ENCODE results near the gene LSG1.

DNA sequence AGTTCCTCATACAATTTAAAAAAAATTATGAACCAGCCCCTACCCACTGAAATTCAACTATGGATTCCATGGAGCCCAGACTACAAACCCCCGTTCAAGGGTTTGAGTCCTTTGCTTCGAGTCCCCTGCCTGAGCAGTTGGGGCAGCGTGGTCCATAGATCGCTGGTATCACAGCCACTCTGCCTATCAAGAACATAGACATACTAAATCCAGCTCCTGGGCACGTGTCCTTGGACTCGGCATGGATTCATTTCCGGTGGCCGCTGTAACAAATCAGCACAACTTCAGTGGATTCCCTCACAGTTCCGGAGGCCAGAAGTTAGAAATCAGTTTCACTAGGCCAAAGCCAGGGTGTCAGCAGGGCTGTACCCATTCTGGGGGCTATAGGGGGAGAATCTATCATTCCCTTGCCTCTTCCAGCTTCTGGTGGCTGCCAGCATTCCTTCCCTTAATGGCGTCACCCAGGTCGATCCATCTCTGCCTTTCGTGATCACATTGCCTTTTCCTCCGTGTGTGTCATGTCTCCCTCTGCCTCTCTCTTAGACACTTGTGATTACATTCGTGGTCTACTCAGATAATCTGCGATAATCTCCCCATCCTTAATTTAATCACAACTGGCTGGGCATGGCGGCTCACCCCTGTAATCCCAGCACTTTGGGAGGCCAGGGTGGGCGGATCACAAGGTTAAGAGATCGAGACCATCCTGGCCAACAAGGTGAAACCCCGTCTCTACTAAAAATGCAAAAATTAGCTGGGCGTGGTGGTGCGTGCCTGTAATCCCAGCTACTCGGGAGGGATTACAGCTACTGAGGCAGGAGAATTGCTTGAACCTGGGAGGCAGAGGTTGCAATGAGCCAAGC, 34.2 kb downstream of the LSG1 start:
- no peak for TF ChIP-seq ARNTL (CRISPR knock-in tag; IDR thresholded peaks at IDR 0.05; ENCODE audit: borderline replicate concordance, low read depth)
- no peak for TF ChIP-seq ZNF8 (CRISPR knock-in tag; IDR thresholded peaks at IDR 0.05)
- TF ChIP-seq ZFP3 (CRISPR knock-in tag; IDR thresholded peaks at IDR 0.05), result no peak
- no peak for TF ChIP-seq ZNF565 (CRISPR knock-in tag; conservative IDR thresholded peaks at IDR 0.05; ENCODE audit: low read depth)
- TF ChIP-seq ZC3H10 (CRISPR knock-in tag; IDR thresholded peaks at IDR 0.05), result no peak
- TF ChIP-seq ESRRG (CRISPR knock-in tag; IDR thresholded peaks at IDR 0.05), result no peak
- TF ChIP-seq RARB (CRISPR knock-in tag; IDR thresholded peaks at IDR 0.05), result no peak
- TF ChIP-seq, protein P1, sequence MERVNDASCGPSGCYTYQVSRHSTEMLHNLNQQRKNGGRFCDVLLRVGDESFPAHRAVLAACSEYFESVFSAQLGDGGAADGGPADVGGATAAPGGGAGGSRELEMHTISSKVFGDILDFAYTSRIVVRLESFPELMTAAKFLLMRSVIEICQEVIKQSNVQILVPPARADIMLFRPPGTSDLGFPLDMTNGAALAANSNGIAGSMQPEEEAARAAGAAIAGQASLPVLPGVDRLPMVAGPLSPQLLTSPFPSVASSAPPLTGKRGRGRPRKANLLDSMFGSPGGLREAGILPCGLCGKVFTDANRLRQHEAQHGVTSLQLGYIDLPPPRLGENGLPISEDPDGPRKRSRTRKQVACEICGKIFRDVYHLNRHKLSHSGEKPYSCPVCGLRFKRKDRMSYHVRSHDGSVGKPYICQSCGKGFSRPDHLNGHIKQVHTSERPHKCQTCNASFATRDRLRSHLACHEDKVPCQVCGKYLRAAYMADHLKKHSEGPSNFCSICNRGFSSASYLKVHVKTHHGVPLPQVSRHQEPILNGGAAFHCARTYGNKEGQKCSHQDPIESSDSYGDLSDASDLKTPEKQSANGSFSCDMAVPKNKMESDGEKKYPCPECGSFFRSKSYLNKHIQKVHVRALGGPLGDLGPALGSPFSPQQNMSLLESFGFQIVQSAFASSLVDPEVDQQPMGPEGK (CRISPR knock-in tag; IDR thresholded peaks at IDR 0.05; ENCODE audit: borderline replicate concordance), result no peak
- TF ChIP-seq CREB5 (CRISPR knock-in tag; IDR thresholded peaks at IDR 0.05; ENCODE audit: low read depth), result no peak
- no peak for TF ChIP-seq SNAI2 (CRISPR knock-in tag; IDR thresholded peaks at IDR 0.05)
- TF ChIP-seq ISL1 (CRISPR knock-in tag; IDR thresholded peaks at IDR 0.05), result no peak
